ENCODE measurements around the gene TNS3.

DNA sequence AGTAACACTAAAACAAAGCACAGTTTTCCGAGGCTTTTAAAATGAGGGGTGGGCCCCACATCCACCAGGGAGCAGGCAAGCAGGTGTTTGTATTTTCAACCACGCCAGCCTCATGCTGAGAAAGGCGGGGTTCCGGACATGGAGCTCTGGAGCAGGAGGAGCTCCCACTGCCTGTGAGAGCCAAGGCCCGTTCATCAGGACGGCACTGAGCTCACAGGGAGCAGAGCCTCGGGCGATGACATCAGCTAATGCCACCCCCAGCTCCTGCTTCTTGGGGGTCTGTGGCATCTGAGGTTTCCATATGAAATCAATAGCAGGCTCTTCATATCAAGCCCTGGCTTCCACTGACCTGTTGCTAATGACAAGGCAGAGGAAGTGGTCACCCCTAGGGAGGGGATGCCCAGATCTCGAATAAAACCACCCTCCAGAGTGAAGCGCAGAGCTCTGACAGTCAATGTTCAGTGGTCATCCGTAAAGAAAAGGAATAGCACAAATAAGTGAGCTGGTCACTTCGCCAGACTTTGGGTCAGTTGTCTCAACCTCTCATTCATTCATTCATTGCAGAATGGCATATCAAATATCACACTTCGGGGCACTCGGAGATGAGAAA, 89.1 kb downstream of the TNS3 start:
- TF ChIP-seq POLR2A (IDR thresholded peaks at IDR 0.05) (no peak), POLR2AphosphoS5 (IDR thresholded peaks at IDR 0.05) (no peak)
